Liver (tissue), 3 donors: ENCODE data around the gene RPGRIP1L.

Experiments
- ATF3 ChIP-seq: IDR thresholded peaks from 2 replicates; pipeline ENCODE4 v1.6.1; 2016; ENCODE audit warnings: antibody characterized with exemption
- CTCF ChIP-seq: fragments of 150-350 bp; IDR thresholded peaks from 2 replicates; pipeline ENCODE4 v1.5.1; 2017; ENCODE audit warnings: improper control_type of control experiment, low read depth, low read length; ENCODE audit not compliant: missing input control
- EGR1 ChIP-seq, 2 donors: IDR thresholded peaks; 2 replicates each; pipeline ENCODE4 v1.6.1; 2016 to 2018; ENCODE audit warnings: antibody characterized with exemption in 2 of 2, low read depth in 2 of 2
- HNF4A ChIP-seq, 2 donors: conservative IDR thresholded peaks; 2 replicates each; pipeline ENCODE4 v1.6.1; 2016; ENCODE audit warnings: antibody characterized with exemption in 2 of 2, mild to moderate bottlenecking in 2 of 2
- JUND ChIP-seq, 2 donors: IDR thresholded peaks; 2 replicates each; pipeline ENCODE4 v1.6.1; 2016; ENCODE audit warnings: antibody characterized with exemption in 2 of 2
- RXRA ChIP-seq, 2 donors: IDR thresholded peaks; 2 replicates each; pipeline ENCODE4 v1.6.1; 2017 to 2018; ENCODE audit warnings: antibody characterized with exemption in 2 of 2, mild to moderate bottlenecking in 1 of 2
- SP1 ChIP-seq: IDR thresholded peaks from 2 replicates; pipeline ENCODE4 v1.6.1; 2018; ENCODE audit warnings: antibody characterized with exemption, mild to moderate bottlenecking
- TF ChIP-seq, protein P1 (sequence below): IDR thresholded peaks from 2 replicates; pipeline ENCODE4 v1.6.1; 2016; ENCODE audit warnings: antibody characterized with exemption
- donor health status: healthy.
- donor health status: healthy.

DNA sequence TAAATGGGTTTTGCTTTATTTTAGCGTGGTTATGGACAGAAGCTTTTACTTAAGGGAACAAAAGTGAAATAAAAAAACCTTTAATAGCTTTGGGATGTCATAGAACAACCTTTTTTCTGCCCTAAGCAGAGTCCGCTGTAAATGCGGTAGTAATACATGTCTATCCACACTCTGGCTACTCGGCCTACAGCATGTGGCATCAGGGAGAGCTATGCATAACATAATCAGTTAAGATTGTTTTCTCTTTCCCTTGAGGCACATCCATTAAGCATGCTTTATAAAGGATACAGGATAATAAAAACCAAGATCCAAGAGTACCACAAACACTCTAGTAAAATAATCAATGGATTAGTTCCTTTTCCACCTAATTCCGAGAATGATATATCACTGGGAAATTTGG, 10.3 kb downstream of the RPGRIP1L start:
- no peak for TF ChIP-seq CTCF
- no peak for TF ChIP-seq SP1
- no peak for TF ChIP-seq JUND (IDR thresholded peaks at IDR 0.05)
- TF ChIP-seq, protein P1, sequence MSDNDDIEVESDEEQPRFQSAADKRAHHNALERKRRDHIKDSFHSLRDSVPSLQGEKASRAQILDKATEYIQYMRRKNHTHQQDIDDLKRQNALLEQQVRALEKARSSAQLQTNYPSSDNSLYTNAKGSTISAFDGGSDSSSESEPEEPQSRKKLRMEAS = no peak
- TF ChIP-seq HNF4A (conservative IDR thresholded peaks at IDR 0.05) = no peak
- no peak for TF ChIP-seq ATF3
- no peak for TF ChIP-seq EGR1 (IDR thresholded peaks at IDR 0.05; ENCODE audit: low read depth in 2 of 2)
- no peak for TF ChIP-seq RXRA (IDR thresholded peaks at IDR 0.05)
